Measurements from ENCODE around the gene FOXD4L4. TPM values are rescaled to one million over a fixed set of nuclear protein-coding genes. Genes with fewer than 3 reads are reported as not detected.

The FOXD4L4 gene
- total RNA-seq: 0.14 TPM in 1 of 2 replicates, not detected in the other

DNA sequence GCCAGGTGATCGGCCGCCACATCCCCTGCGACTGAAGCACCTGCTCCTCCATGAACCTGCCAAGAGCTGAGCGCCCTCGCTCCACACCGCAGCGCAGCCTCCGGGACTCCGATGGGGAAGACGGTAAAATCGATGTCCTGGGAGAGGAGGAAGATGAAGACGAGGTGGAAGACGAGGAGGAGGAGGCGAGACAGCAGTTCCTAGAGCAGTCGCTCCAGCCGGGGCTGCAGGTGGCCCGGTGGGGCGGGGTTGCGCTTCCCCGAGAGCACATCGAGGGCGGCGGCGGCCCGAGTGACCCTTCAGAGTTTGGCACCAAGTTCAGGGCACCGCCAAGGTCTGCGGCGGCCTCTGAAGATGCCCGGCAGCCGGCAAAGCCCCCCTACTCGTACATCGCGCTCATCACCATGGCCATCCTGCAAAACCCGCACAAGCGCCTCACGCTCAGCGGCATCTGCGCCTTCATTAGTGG lies at the start of gene FOXD4L4:
FOXD4L4 (plus strand) TSS at position 51 of the 469 bp plus-strand sequence; CDS start at position 51, 0 bp downstream.

Other genes starting within 250 kb of the FOXD4L4 start
- 19.7 and 38.7 TPM in 2 replicates for gene ZNG1E, start 61.2 kb upstream of the FOXD4L4 start, total RNA-seq

Data from placental pericyte (primary cell).